HepG2 (cell line): ENCODE results near the gene PET117. TPM values are rescaled to one million over a fixed set of nuclear protein-coding genes. Genes with fewer than 3 reads are reported as not detected.

Experiments used
- BCL6 ChIP-seq: IDR thresholded peaks from 2 replicates; pipeline ENCODE4 v1.6.1; 2016; ENCODE audit warnings: missing genetic modification reagents, missing compliant biosample characterization
- FOXA1 ChIP-seq, 2 experiments: fragments of 450-650 bp in 1 of 2; sonication (generic) in 1 of 2; formaldehyde crosslinking in 1 of 2; IDR thresholded peaks; 2 replicates each; pipeline versions ENCODE4 v1.4.0 to v1.6.1; 2016 to 2020; ENCODE audit warnings: missing genetic modification reagents in 1 of 2
- GFI1 ChIP-seq: sonication (generic); formaldehyde crosslinking; IDR thresholded peaks from 2 replicates; pipeline ENCODE4 v1.5.0; 2020; ENCODE audit warnings: missing genetic modification reagents, mild to moderate bottlenecking, borderline replicate concordance
- PAF1 ChIP-seq: IDR thresholded peaks from 2 replicates; pipeline ENCODE4 v1.6.1; 2016; ENCODE audit warnings: missing genetic modification reagents, missing compliant biosample characterization
- POLR2A ChIP-seq, 2 experiments: IDR thresholded peaks; 2 replicates each; pipeline ENCODE4 v1.6.1; 2011; ENCODE audit warnings: low read depth in 2 of 2, low read length in 2 of 2, mild to moderate bottlenecking in 1 of 2, moderate library complexity in 1 of 2; ENCODE audit not compliant: insufficient read depth in 1 of 2
- POLR2G ChIP-seq: fragments of 200-400 bp; formaldehyde crosslinking; IDR thresholded peaks from 2 replicates; pipeline ENCODE4 v1.6.1; 2018; ENCODE audit warnings: mild to moderate bottlenecking, low read depth, low read length, moderate library complexity
- SOX13 ChIP-seq, 3 experiments: fragments of 450-650 bp in 1 of 3; sonication (generic) in 1 of 3; formaldehyde crosslinking in 1 of 3; IDR thresholded peaks in 2 of 3; conservative IDR thresholded peaks in 1 of 3; 2 replicates each; pipeline versions ENCODE4 v1.5.0 to v1.6.1; 2016 to 2020; ENCODE audit warnings: antibody characterized with exemption in 1 of 3, mild to moderate bottlenecking in 1 of 3, missing compliant biosample characterization in 1 of 3, missing genetic modification reagents in 1 of 3, moderate library complexity in 1 of 3
- U2AF2 ChIP-seq: fragments of 200-400 bp; formaldehyde crosslinking; IDR thresholded peaks from 2 replicates; pipeline ENCODE4 v1.6.1; 2017; ENCODE audit warnings: low read depth, mild to moderate bottlenecking, low read length
- ZBTB7A ChIP-seq: sonication (generic); formaldehyde crosslinking; IDR thresholded peaks from 2 replicates; pipeline ENCODE4 v1.8.0; 2022; ENCODE audit warnings: mild to moderate bottlenecking, missing genetic modification reagents
- ZFP1 ChIP-seq: IDR thresholded peaks from 2 replicates; pipeline ENCODE4 v1.6.1; 2016
- ZNF451 ChIP-seq: sonication (generic); formaldehyde crosslinking; IDR thresholded peaks from 2 replicates; pipeline ENCODE4 v1.5.0; 2020; ENCODE audit warnings: mild to moderate bottlenecking, missing genetic modification reagents
- ZNF609 ChIP-seq: sonication (generic); formaldehyde crosslinking; IDR thresholded peaks from 2 replicates; pipeline ENCODE4 v1.4.0; 2020; ENCODE audit warnings: mild to moderate bottlenecking, missing genetic modification reagents, borderline replicate concordance
- ZNF670 ChIP-seq: sonication (generic); formaldehyde crosslinking; IDR thresholded peaks from 2 replicates; pipeline ENCODE4 v1.8.0; 2022; ENCODE audit warnings: mild to moderate bottlenecking, missing genetic modification reagents, borderline replicate concordance
- polyA plus RNA-seq, 8 experiments: library from polyadenylated mRNA; depleted of rRNA in 3 of 8; stranded (reverse) in 7 of 8; unstranded in 1 of 8; fragments of >200 nt; fragmentation: Illumina TruSeq in 4 of 8; extraction: Trizol in 4 of 8; gene quantifications; 2 replicates each; pipeline versions ENCODE4 v1.2.1 to v1.2.3, GENCODE V29; 2011 to 2016; ENCODE audit warnings: low read depth in 4 of 8, missing spikeins in 1 of 8, mixed read lengths in 1 of 8; ENCODE audit not compliant: insufficient read depth in 1 of 8
- total RNA-seq, 5 experiments: library from RNA; depleted of rRNA; stranded (reverse); fragments of >200 nt; fragmentation: Illumina TruSeq; extraction: Trizol; gene quantifications; 2 replicates each; pipeline ENCODE4 v1.2.3, GENCODE V29; 2016; ENCODE audit warnings: low read depth in 1 of 5
- TF ChIP-seq, protein P1 (sequence below): sonication (generic); formaldehyde crosslinking; IDR thresholded peaks from 2 replicates; pipeline ENCODE4 v1.4.0; 2020; ENCODE audit warnings: missing genetic modification reagents
- TF ChIP-seq, protein P2 (sequence below): sonication (generic); formaldehyde crosslinking; IDR thresholded peaks from 2 replicates; pipeline ENCODE4 v1.8.0; 2022; ENCODE audit warnings: mild to moderate bottlenecking, missing genetic modification reagents, borderline replicate concordance

PET117 gene
- total and polyA plus RNA-seq, 2 of the 13 experiments (the other 11 are each of a cell fraction or from before 2014, with no cell fraction given), result 22.2 to 48.2 TPM

DNA sequence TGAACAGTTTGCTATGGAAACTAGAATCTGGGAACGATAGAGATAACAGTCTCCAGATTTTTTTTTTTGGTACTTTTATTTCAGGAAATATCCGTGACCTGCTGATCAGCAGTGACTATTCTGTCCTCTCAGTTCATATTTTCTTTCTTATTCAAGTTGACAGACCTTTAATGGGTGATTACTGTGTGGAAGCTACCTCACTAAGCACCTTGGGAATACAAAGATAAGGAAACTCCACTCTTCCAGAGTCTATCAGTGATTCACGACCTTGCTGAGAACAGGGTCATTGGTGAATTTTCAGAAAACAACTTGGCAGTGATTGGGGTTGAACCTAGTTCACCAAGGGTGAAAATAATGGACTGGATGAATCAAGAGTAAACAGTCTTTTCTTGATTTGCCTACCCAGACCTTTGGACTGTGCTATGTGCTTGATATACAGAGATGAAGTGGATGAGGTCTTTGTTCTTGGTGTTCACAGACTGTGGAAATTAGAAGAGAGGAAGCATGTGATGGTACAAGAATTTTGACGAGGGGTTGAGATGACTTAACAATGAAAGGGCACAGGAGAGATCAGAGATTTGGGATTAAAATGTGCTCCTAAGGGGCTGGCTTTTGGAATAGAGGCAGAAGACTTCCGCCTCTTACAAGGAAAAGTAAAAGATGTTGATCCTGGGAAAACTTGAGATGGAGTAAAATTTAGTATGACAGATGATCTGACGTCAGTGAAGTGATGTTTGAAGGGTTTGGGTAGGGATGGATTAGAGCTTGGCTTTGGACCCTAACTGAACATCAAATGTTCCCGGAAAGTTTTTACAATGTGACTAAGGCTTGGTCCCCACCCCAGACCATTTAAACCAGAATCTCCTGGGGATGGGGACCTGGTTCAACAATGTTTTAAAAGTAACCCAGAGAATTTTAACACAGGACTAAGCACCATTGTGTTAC, 1.2 kb downstream of the PET117 start (continued):
- TF ChIP-seq, protein P1, sequence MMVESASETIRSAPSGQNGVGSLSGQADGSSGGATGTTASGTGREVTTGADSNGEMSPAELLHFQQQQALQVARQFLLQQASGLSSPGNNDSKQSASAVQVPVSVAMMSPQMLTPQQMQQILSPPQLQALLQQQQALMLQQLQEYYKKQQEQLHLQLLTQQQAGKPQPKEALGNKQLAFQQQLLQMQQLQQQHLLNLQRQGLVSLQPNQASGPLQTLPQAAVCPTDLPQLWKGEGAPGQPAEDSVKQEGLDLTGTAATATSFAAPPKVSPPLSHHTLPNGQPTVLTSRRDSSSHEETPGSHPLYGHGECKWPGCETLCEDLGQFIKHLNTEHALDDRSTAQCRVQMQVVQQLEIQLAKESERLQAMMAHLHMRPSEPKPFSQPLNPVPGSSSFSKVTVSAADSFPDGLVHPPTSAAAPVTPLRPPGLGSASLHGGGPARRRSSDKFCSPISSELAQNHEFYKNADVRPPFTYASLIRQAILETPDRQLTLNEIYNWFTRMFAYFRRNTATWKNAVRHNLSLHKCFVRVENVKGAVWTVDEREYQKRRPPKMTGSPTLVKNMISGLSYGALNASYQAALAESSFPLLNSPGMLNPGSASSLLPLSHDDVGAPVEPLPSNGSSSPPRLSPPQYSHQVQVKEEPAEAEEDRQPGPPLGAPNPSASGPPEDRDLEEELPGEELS, result peak; percentile 59
- TF ChIP-seq ZNF609 (peak; percentile 50; the same call in 1 of the 2 replicates), FOXA1 (IDR thresholded peaks at IDR 0.05) (no peak), FOXA1 (CRISPR knock-in tag; IDR thresholded peaks at IDR 0.05) (peak; percentile 61), SOX13 (IDR thresholded peaks at IDR 0.05) (no peak), SOX13 (CRISPR knock-in tag; conservative IDR thresholded peaks at IDR 0.05 in 1 of 2, IDR thresholded peaks at IDR 0.05 in 1 of 2) (peak in 1 of 2 experiments; percentile 77; a peak in 2 of 4 replicates), BCL6 (peak; percentile 39), ZFP1 (CRISPR knock-in tag) (0 out of 2 replicates have a peak, but pooled peaks have one; percentile 12), POLR2G (0 out of 2 replicates have a peak, but pooled peaks have one; percentile 49), ZNF670 (CRISPR knock-in tag) (0 out of 2 replicates have a peak, but pooled peaks have one; percentile 29), POLR2A (IDR thresholded peaks at IDR 0.05; ENCODE audit: insufficient read depth in 1 of 2, low read depth in 2 of 2, low read length in 2 of 2) (0 out of 4 replicates have a peak, but pooled peaks of 1 of the 2 experiments have one; percentile 32), U2AF2 (no peak), GFI1 (peak; percentile 89), ZNF451 (CRISPR knock-in tag) (no peak), ZBTB7A (no peak), PAF1 (CRISPR knock-in tag) (peak; percentile 36; the same call in 1 of the 2 replicates)
- TF ChIP-seq, protein P2, sequence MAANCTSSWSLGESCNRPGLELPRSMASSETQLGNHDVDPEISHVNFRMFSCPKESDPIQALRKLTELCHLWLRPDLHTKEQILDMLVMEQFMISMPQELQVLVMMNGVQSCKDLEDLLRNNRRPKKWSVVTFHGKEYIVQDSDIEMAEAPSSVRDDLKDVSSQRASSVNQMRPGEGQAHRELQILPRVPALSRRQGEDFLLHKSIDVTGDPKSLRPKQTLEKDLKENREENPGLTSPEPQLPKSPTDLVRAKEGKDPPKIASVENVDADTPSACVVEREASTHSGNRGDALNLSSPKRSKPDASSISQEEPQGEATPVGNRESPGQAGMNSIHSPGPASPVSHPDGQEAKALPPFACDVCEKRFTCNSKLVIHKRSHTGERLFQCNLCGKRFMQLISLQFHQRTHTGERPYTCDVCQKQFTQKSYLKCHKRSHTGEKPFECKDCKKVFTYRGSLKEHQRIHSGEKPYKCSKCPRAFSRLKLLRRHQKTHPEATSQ (CRISPR knock-in tag), result 0 out of 2 replicates have a peak, but pooled peaks have one; percentile 29
